ENCODE data around the gene COL18A1.

Gene COL18A1

DNA sequence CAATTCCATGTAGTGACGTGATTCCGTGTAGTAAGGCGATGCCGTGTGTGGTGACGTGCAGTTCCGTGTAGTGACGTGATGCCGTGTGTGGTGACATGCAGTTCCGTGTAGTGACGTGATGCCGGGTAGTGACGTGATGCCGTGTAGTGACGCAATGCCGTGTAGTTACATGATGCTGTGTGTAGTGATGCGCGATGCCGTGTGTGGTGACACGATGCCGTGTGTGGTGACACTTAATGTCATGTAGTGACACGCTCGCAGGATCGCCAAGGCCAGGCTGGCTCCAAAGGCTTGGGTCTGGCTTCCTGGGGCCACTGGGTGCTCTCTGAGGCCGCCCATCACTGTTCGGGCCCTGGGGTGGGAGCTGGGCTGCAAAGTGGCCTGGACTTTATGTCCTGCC, 14.2 kb downstream of the COL18A1 start:
- Histone ChIP-seq H3K9ac (ENCODE audit: low read length) (no peak overlapping the region), H3K4me3 (ENCODE audit: low read length) (no peak overlapping the region), H3K27me3 (replicated peaks; ENCODE audit: control insufficient read depth, insufficient read depth, low read length) (no peaks in the 10 kb centered on the region), H3K36me3 (ENCODE audit: control insufficient read depth, insufficient read depth, low read length, severe bottlenecking) (no peaks in the 10 kb centered on the region), H3K4me1 (ENCODE audit: control insufficient read depth, insufficient read depth, low read length) (no peaks in the 10 kb centered on the region), H3K9me3 (ENCODE audit: control insufficient read depth, low read length) (no peaks in the 10 kb centered on the region)
- no peak for DNase-seq (ENCODE audit: low read depth)

DNA sequence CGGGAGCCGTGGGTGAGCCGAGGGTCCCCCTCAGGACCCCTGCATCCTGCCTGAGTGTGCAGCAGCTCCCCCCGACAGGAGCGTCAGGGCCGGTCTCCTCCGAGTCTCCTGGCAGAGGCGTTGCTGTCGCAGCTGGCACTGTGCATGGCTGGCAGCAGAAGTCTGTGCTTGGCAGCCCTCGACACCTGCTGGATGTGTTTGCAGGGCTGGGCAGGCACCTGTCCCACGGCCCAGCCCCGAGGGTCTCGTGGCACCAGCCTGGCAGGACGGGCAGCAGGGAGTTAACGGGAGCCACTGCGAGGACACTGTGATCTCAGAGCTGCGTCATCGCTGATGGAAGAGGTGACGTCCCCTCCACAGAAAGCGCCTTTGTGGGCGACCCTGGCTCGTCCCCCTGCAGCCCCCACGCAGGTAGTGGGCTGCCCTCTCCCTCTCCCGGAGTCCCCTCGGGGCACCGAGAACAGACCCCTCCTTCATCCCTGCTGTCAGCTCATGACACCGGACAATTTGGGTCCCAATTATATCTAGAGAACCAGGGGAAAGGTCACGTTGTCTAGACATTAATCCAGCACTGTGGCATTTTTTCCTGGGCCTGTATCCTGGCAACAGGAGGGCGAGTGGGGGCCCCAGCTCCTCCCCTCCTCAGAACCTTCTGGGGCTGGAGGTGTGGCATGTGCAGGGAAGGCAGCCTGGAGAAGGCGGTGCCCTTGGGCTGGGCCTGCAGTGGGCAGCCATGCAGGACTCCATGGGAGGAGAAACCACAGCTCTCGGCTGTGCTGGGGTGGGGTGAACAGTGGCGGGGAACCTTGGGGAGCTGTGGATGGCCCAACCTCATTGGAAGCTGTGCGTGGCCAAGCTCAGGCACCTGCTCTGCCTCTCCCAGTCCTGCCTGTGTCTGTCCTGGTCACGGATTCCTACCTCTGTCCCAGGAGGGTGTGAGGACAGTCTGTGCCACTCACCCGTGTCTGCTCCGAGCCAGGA, 15.4 kb downstream of the COL18A1 start:
- DNase-seq (ENCODE audit: low read depth) = no peak
- Histone ChIP-seq H3K4me1 (ENCODE audit: control insufficient read depth, insufficient read depth, low read length) (no peaks in the 10 kb centered on the region), H3K36me3 (ENCODE audit: control insufficient read depth, insufficient read depth, low read length, severe bottlenecking) (no peaks in the 10 kb centered on the region), H3K27me3 (replicated peaks; ENCODE audit: control insufficient read depth, insufficient read depth, low read length) (no peaks in the 10 kb centered on the region), H3K9ac (ENCODE audit: low read length) (no peak overlapping the region), H3K9me3 (ENCODE audit: control insufficient read depth, low read length) (no peaks in the 10 kb centered on the region), H3K4me3 (ENCODE audit: low read length) (no peak overlapping the region)

DNA sequence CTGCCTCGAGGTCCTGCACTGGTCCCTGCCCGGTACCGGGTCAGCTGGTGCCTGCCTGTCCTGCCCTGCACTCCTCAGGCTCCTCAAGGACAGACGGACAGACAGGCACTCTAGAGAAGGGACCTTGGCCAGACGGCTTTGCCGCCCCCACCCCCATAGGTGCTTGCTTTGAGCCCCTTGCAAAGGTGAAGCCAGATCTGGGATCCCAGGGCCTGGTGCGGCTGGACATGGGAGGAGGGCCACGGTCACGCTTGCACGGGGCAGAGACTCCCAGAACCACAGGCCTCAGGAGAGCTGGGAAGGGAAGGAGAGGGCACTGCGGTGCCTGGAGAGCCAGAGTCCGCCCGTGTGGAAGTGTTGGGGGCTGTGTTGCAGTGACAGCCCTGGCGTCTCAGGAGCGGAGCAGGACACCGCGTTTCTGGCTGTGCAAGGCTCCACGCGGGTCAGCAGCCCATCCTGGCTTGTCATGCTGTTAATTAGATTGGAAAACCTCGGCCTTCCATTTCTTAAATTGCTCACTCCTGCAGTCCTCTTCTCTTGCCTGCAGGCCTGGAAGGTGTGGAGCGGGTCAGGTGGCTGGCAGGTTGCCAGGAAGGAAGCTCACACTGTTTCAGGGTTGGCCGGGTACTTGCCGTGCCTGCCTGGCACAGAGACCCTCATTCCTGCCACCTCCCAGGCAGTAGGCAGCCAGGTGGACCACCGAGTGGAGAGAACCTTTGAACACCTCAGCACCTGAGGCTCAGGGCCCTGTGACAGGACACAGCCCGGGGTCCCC, 16.3 kb downstream of the COL18A1 start:
- Histone ChIP-seq H3K36me3 (ENCODE audit: control insufficient read depth, insufficient read depth, low read length, severe bottlenecking) (no peaks in the 10 kb centered on the region), H3K27me3 (replicated peaks; ENCODE audit: control insufficient read depth, insufficient read depth, low read length) (no peaks in the 10 kb centered on the region), H3K9ac (ENCODE audit: low read length) (no peak overlapping the region), H3K4me3 (ENCODE audit: low read length) (no peak overlapping the region), H3K9me3 (ENCODE audit: control insufficient read depth, low read length) (no peaks in the 10 kb centered on the region), H3K4me1 (ENCODE audit: control insufficient read depth, insufficient read depth, low read length) (no peaks in the 10 kb centered on the region)
- no peak for DNase-seq (ENCODE audit: low read depth)

DNA sequence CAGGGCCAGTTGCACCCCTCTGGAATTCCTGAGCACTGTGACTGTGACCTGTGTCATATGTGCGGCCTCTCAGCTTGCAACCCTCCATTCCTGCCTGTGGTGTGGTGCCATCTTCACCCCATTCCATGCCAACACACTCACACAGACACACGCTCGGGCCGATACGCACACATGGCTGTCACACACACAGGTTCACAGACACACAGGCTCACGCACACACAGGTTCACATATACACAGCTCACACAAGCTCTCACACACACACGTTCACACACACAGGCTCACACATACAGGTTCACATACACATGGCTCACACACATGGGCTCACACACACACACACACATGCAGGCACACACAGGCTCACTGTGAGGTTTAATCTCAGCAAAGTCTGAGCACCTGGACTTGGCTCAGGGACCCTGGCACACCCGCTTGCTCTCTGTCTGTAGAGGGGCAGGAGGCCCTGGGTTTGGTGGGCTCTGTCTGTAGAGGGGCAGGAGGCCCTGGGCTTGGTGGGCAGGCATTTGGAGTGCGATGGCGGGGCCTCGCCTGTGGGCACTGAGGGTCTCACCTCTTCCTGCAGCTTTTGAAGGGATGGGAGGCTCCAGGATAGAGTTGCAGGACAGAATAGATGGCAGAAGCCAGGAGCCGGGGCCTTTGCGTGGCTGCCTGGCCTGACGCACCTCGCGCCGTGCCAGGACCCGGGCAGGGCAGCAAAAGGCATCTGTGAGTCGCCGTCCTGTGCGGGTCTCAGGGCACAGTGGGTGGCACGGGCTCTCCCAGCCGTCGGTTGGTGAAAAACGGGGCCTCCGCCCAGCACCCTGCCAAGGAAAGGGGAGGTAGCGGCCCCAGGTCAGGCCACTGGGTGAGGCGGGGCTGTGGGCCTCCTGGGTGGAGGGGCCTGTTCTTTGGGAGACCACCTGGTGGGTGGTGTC, 17.1 kb downstream of the COL18A1 start:
- H3K4me3 ChIP-seq (ENCODE audit: low read length) = no peak overlapping the region
- peaks cover 2% of the 10 kb centered on the region for H3K4me1 ChIP-seq (ENCODE audit: control insufficient read depth, insufficient read depth, low read length)
- H3K9me3 ChIP-seq (ENCODE audit: control insufficient read depth, low read length) = no peaks in the 10 kb centered on the region
- H3K36me3 ChIP-seq (ENCODE audit: control insufficient read depth, insufficient read depth, low read length, severe bottlenecking) = no peaks in the 10 kb centered on the region
- H3K27me3 ChIP-seq (replicated peaks; ENCODE audit: control insufficient read depth, insufficient read depth, low read length) = no peaks in the 10 kb centered on the region
- no peak for DNase-seq (ENCODE audit: low read depth)
- no peak overlapping the region for H3K9ac ChIP-seq (ENCODE audit: low read length)

DNA sequence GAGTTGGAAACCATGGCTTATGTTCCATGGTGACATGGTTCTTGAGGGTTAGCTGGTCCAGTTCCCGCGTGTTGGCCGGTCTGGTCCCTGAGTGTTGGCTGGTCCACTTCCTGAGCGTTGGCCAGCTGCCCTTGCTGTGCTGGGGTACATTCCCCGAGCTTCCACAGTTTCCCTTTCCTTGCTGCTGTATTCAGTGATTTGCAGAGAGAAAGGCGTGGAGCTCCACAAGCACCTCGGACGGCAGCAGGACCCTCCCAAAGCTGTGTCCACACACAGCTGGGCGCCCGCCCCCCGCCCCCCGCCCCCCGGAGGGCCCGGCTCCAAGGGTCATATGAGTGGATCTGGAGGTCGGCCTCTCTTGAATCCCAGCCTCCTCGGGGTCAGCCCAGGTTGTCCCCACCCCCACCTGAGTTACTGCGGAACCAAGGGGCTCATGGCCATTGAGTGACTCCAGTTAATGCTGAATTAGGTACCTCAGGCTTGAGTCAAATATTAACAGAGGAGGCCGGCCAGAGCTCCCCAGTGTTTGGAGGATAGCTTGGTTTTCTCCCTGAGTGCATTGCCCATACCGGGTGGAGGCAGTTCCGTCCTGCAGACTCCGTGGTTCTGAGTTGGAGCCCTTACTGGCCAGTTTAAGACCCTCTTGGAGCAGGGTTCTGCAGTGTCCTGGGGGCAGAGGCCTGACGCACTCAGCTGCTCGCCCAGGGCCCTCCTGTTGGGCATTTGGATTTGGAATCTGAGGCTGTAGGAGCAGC, 18.4 kb downstream of the COL18A1 start:
- peaks cover 14% of the 10 kb centered on the region for H3K4me1 ChIP-seq (ENCODE audit: control insufficient read depth, insufficient read depth, low read length)
- no peak overlapping the region for H3K4me3 ChIP-seq (ENCODE audit: low read length)
- no peaks in the 10 kb centered on the region for H3K36me3 ChIP-seq (ENCODE audit: control insufficient read depth, insufficient read depth, low read length, severe bottlenecking)
- no peak overlapping the region for H3K9ac ChIP-seq (ENCODE audit: low read length)
- H3K9me3 ChIP-seq (ENCODE audit: control insufficient read depth, low read length) = no peaks in the 10 kb centered on the region
- no peak for DNase-seq (ENCODE audit: low read depth)
- no peaks in the 10 kb centered on the region for H3K27me3 ChIP-seq (replicated peaks; ENCODE audit: control insufficient read depth, insufficient read depth, low read length)

DNA sequence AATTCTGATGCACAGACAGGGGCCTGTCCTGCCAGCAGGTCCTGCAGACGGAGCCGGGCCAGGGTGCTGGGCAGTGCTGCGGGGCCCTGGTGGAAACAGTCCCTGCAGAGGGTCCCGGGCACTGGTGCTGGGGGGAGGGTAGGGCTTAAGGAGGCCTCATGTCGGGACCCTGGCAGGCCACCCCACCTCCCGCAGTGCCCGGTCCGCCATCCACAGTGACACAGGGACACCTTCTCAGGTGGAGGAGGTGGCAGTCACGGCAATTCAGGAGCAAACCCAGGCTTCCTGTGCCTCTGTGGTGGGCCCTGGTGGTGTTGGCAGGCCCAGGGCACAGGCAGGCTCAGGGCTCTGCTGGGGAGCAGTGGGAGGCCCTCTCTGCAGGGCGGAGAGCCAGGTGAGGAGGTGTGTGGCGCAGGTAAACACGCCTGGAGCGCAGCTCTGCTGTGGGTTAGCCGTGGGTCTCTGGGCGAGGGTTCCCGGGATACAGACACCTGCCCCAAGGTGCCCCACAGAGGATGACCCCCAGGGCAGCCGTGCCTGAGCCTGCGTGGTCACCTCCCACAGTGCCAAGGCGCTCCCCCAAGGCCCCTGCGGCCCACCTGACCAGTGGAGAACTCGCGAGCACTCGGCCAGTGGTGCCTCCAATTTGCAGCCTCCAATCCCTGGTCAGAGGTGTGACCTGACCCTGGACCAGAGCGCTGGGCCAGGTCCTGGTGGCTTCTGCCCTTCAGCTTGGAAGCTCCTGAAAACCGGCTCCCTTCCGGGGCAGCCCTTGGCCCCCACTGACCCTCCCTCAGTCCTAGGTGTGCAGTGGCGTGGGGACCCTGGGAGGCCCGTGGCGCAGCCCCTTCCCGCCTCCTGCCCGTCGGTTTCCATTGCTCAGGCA, 19.2 kb downstream of the COL18A1 start:
- H3K4me3 ChIP-seq (ENCODE audit: low read length) = no peak overlapping the region
- no peaks in the 10 kb centered on the region for H3K36me3 ChIP-seq (ENCODE audit: control insufficient read depth, insufficient read depth, low read length, severe bottlenecking)
- H3K9ac ChIP-seq (ENCODE audit: low read length) = no peak overlapping the region
- DNase-seq (ENCODE audit: low read depth) = no peak
- no peaks in the 10 kb centered on the region for H3K9me3 ChIP-seq (ENCODE audit: control insufficient read depth, low read length)
- no peaks in the 10 kb centered on the region for H3K27me3 ChIP-seq (replicated peaks; ENCODE audit: control insufficient read depth, insufficient read depth, low read length)
- peaks cover 14% of the 10 kb centered on the region for H3K4me1 ChIP-seq (ENCODE audit: control insufficient read depth, insufficient read depth, low read length)

DNA sequence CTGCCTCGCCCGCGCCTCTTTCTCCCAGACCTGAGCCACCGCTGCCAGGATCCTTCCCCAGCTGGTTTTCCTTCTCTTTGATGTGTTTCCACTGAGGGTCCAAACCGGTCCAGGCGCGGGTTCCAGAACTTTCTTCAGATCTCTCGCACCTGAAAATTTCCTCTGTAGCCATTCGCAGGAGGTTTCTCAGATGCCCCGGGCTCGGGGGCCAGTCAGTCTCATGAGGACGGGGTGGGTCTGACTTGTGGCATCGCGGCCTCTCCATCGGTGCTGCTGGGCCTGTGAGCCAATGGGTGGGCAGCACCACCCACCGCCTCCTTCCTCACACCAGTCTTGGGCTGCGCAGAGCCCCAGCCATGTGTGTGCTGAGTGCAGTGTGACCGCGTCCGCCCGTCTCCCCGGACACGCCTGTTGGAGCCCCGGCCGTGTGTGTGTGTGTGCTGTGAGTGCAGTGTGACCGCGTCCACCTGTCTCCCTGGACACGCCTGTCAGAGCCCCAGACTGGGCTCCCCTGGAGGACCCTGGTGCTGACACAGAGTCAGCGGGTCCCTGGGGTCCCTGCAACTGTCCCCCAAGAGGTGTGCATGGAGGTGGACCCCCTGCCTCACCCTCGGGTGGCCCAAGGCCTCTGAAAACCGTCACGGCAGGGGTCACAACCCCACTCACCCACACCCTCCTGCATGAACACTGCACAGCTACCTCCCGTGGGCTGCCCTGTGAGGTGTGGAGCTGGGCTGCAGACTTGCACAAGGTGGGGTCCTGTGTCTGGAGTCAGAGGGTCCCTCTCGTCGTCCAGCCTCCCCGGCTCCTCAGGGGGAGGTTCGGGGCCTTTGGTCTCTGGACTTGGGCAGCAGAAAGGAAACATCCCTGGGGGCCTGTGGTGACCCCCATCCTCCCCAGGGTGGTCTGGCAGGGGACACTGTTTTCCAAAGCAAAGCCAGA, 20.2 kb downstream of the COL18A1 start:
- H3K4me3 ChIP-seq (ENCODE audit: low read length) = no peak overlapping the region
- no peaks in the 10 kb centered on the region for H3K27me3 ChIP-seq (replicated peaks; ENCODE audit: control insufficient read depth, insufficient read depth, low read length)
- H3K9ac ChIP-seq (ENCODE audit: low read length) = no peak overlapping the region
- DNase-seq (ENCODE audit: low read depth) = no peak
- no peaks in the 10 kb centered on the region for H3K9me3 ChIP-seq (ENCODE audit: control insufficient read depth, low read length)
- no peaks in the 10 kb centered on the region for H3K36me3 ChIP-seq (ENCODE audit: control insufficient read depth, insufficient read depth, low read length, severe bottlenecking)
- H3K4me1 ChIP-seq (ENCODE audit: control insufficient read depth, insufficient read depth, low read length) = peaks cover 14% of the 10 kb centered on the region

DNA sequence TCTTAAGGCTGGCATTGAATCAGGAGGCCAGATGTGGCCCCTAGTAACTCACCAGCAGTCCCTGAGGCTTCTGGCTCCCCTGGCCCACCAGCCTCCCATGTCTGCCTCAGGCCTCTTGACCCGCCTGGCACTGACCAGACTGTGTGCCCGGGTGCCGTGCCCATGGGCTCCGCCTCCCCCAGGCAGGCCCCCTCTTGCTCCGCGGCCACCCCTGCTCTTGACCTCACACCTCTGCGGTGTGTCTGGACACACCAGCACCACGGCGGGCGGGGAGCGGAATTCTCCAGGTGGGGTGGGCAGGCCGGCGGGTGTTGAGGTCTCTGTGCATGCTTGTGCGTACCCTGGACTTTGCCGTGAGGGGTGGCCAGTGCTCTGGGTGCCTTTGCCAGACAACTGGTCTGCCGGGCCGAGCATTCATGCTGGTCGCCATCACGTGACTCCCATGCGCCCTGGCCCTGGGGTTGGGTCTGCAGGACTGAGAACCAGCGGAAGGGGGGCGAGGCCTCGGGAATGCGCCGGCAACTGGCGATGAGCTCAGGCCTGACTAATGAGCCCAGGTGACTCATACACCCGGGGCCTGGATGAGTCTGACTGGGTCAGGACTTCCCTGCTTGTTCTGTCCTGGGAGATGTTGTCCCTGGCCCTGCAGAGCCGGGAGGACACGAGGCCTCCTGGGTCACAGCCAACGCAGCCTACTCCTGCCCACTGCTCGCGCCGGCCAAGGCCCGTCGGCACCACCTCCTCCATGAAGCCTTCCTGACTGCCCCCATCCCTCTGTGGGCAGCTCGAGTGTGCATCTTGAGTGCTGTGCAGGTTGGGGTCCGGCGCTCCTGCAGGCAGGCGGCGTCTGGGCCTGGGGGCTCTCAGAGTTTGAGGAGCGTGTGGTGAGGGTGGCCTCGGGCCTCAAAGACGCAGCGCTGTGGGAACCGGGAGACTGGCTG, 22.6 kb downstream of the COL18A1 start:
- H3K36me3 ChIP-seq (ENCODE audit: control insufficient read depth, insufficient read depth, low read length, severe bottlenecking) = no peaks in the 10 kb centered on the region
- DNase-seq (ENCODE audit: low read depth) = peak; percentile 86
- H3K27me3 ChIP-seq (replicated peaks; ENCODE audit: control insufficient read depth, insufficient read depth, low read length) = no peaks in the 10 kb centered on the region
- H3K4me1 ChIP-seq (ENCODE audit: control insufficient read depth, insufficient read depth, low read length) = peaks cover 17% of the 10 kb centered on the region
- no peaks in the 10 kb centered on the region for H3K9me3 ChIP-seq (ENCODE audit: control insufficient read depth, low read length)
- no peak overlapping the region for H3K4me3 ChIP-seq (ENCODE audit: low read length)
- H3K9ac ChIP-seq (ENCODE audit: low read length) = peak overlapping the region; percentile 34

All from adipocyte (in vitro differentiated cells).